Activated CD8-positive, alpha-beta memory T cell treated with anti-CD3 and anti-CD28 coated beads, Interleukin-2, amount 10 ng/mL, durations not matched to agents 7 days and 5 days (primary cell): ENCODE results near the gene SLC7A14. TPM values are rescaled to one million over a fixed set of nuclear protein-coding genes. Genes with fewer than 3 reads are reported as not detected.

Source experiments
- ATAC-seq: fragments of 150-1000 bp; cut with Tn5 transposase; one replicate; pipeline ENCODE4 v1.10.0; 2021; ENCODE audit warnings: moderate library complexity
- CTCF ChIA-PET: fragments of 350-600 bp; sonication (Branson Sonifier 250); formaldehyde crosslinking; loops from one replicate; lab custom pipeline; 2021; ENCODE audit warnings: antibody characterized with exemption; lab: Charles Lee
- DNase-seq: peaks from one replicate; pipeline ENCODE4 v3.0.0-alpha.2; 2020
- H3K27ac Mint-ChIP-seq: one replicate; pipeline ENCODE4 v1.8.0; 2021; ENCODE audit warnings: mild to moderate bottlenecking, mixed read lengths
- H3K27me3 Mint-ChIP-seq: one replicate; pipeline ENCODE4 v1.8.0; 2021; ENCODE audit warnings: mixed read lengths
- H3K36me3 Mint-ChIP-seq: one replicate; pipeline ENCODE4 v1.8.0; 2021; ENCODE audit warnings: mild to moderate bottlenecking, mixed read lengths
- H3K4me1 Mint-ChIP-seq: one replicate; pipeline ENCODE4 v1.8.0; 2021; ENCODE audit warnings: mixed read lengths
- H3K4me3 Mint-ChIP-seq: one replicate; pipeline ENCODE4 v1.8.0; 2021; ENCODE audit warnings: mild to moderate bottlenecking, moderate library complexity, mixed read lengths
- H3K9me3 Mint-ChIP-seq: one replicate; pipeline ENCODE4 v1.8.0; 2022; ENCODE audit warnings: low read depth, mixed read lengths
- total RNA-seq, 2 experiments: library from RNA; stranded (reverse); gene quantifications; one replicate each; pipeline ENCODE4 v1.2.3, GENCODE V29; 2021

Gene SLC7A14
- total RNA-seq, 2 experiments from 2014 or later, result not detected

- Mint-ChIP-seq H3K4me1 (no peaks in the 10 kb centered on the region), H3K4me3 (no peak overlapping the region), H3K9me3 (no peaks in the 10 kb centered on the region), H3K27me3 (peaks cover 46% of the 10 kb centered on the region), H3K27ac (no peak overlapping the region), H3K36me3 (no peaks in the 10 kb centered on the region)
- CTCF ChIA-PET, result no interaction called here
- no peak for ATAC-seq
- DNase-seq, result no peak
These were observed 43.2 kb downstream of the SLC7A14 start for GRCh38 chr3:170542704-170543103.

- Mint-ChIP-seq H3K27me3 (peaks cover 48% of the 10 kb centered on the region), H3K36me3 (no peaks in the 10 kb centered on the region), H3K9me3 (no peaks in the 10 kb centered on the region), H3K4me3 (no peak overlapping the region), H3K27ac (no peak overlapping the region), H3K4me1 (no peaks in the 10 kb centered on the region)
- DNase-seq (no peak), ATAC-seq (no peak)
- CTCF ChIA-PET, result no interaction called here
These were observed 46.0 kb downstream of the SLC7A14 start for GRCh38 chr3:170539897-170540296.

GRCh38 chr3:170536712-170537111, 49.2 kb downstream of the SLC7A14 start:
- DNase-seq (no peak), ATAC-seq (no peak)
- H3K4me3 Mint-ChIP-seq, result no peak overlapping the region
- CTCF ChIA-PET, result no interaction called here
- no peaks in the 10 kb centered on the region for H3K4me1 Mint-ChIP-seq
- no peak overlapping the region for H3K27ac Mint-ChIP-seq
- no peaks in the 10 kb centered on the region for H3K9me3 Mint-ChIP-seq
- no peaks in the 10 kb centered on the region for H3K36me3 Mint-ChIP-seq
- peaks cover 45% of the 10 kb centered on the region for H3K27me3 Mint-ChIP-seq

GRCh38 chr3:170534227-170534626, 51.6 kb downstream of the SLC7A14 start:
- ATAC-seq, result no peak
- DNase-seq, result no peak
- H3K4me1 Mint-ChIP-seq, result no peaks in the 10 kb centered on the region
- no peaks in the 10 kb centered on the region for H3K36me3 Mint-ChIP-seq
- no peak overlapping the region for H3K4me3 Mint-ChIP-seq
- no peak overlapping the region for H3K27ac Mint-ChIP-seq
- no peaks in the 10 kb centered on the region for H3K9me3 Mint-ChIP-seq
- H3K27me3 Mint-ChIP-seq, result peaks cover 38% of the 10 kb centered on the region
- CTCF ChIA-PET, result no interaction called here

- Mint-ChIP-seq H3K9me3 (no peaks in the 10 kb centered on the region), H3K4me1 (no peaks in the 10 kb centered on the region), H3K36me3 (no peaks in the 10 kb centered on the region), H3K27me3 (peaks cover 36% of the 10 kb centered on the region), H3K4me3 (no peak overlapping the region), H3K27ac (no peak overlapping the region)
- CTCF ChIA-PET, result no interaction called here
- ATAC-seq (no peak), DNase-seq (no peak)
These were observed 53.3 kb downstream of the SLC7A14 start for GRCh38 chr3:170532573-170532972.

- H3K4me3 Mint-ChIP-seq, result no peak overlapping the region
- peaks cover 29% of the 10 kb centered on the region for H3K27me3 Mint-ChIP-seq
- no peak for ATAC-seq
- H3K27ac Mint-ChIP-seq, result no peak overlapping the region
- H3K9me3 Mint-ChIP-seq, result no peaks in the 10 kb centered on the region
- DNase-seq, result no peak
- CTCF ChIA-PET, result no interaction called here
- no peaks in the 10 kb centered on the region for H3K36me3 Mint-ChIP-seq
- no peaks in the 10 kb centered on the region for H3K4me1 Mint-ChIP-seq
These were observed 54.1 kb downstream of the SLC7A14 start for GRCh38 chr3:170531657-170532335.

- H3K4me1 Mint-ChIP-seq, result no peaks in the 10 kb centered on the region
- ATAC-seq (no peak), DNase-seq (no peak)
- no peak overlapping the region for H3K27ac Mint-ChIP-seq
- no peaks in the 10 kb centered on the region for H3K36me3 Mint-ChIP-seq
- CTCF ChIA-PET, result no interaction called here
- H3K27me3 Mint-ChIP-seq, result peaks cover 25% of the 10 kb centered on the region
- no peaks in the 10 kb centered on the region for H3K9me3 Mint-ChIP-seq
- no peak overlapping the region for H3K4me3 Mint-ChIP-seq
These were observed 54.8 kb downstream of the SLC7A14 start for GRCh38 chr3:170531054-170531453.

GRCh38 chr3:170529912-170530311, 56.0 kb downstream of the SLC7A14 start:
- Mint-ChIP-seq H3K36me3 (no peaks in the 10 kb centered on the region), H3K4me1 (no peaks in the 10 kb centered on the region), H3K27ac (no peak overlapping the region), H3K9me3 (no peaks in the 10 kb centered on the region), H3K4me3 (no peak overlapping the region), H3K27me3 (peaks cover 20% of the 10 kb centered on the region)
- CTCF ChIA-PET, result no interaction called here
- no peak for ATAC-seq
- no peak for DNase-seq

- Mint-ChIP-seq H3K27me3 (peaks cover 16% of the 10 kb centered on the region), H3K27ac (no peak overlapping the region), H3K9me3 (no peaks in the 10 kb centered on the region), H3K4me1 (no peaks in the 10 kb centered on the region), H3K36me3 (no peaks in the 10 kb centered on the region), H3K4me3 (no peak overlapping the region)
- CTCF ChIA-PET, result no interaction called here
- no peak for DNase-seq
- ATAC-seq, result no peak
These were observed 56.5 kb downstream of the SLC7A14 start for GRCh38 chr3:170529346-170529745.

- Mint-ChIP-seq H3K27me3 (peaks cover 11% of the 10 kb centered on the region), H3K9me3 (no peaks in the 10 kb centered on the region), H3K36me3 (no peaks in the 10 kb centered on the region), H3K4me1 (no peaks in the 10 kb centered on the region), H3K4me3 (no peak overlapping the region), H3K27ac (no peak overlapping the region)
- DNase-seq, result no peak
- CTCF ChIA-PET, result no interaction called here
- ATAC-seq, result no peak
These were observed 57.1 kb downstream of the SLC7A14 start for GRCh38 chr3:170528726-170529125.

GRCh38 chr3:170524073-170524472, 61.8 kb downstream of the SLC7A14 start:
- CTCF ChIA-PET, result no interaction called here
- no peaks in the 10 kb centered on the region for H3K9me3 Mint-ChIP-seq
- H3K36me3 Mint-ChIP-seq, result no peaks in the 10 kb centered on the region
- peaks cover 7% of the 10 kb centered on the region for H3K27me3 Mint-ChIP-seq
- no peak for DNase-seq
- no peak overlapping the region for H3K27ac Mint-ChIP-seq
- H3K4me1 Mint-ChIP-seq, result peaks cover 5% of the 10 kb centered on the region
- no peak overlapping the region for H3K4me3 Mint-ChIP-seq
- ATAC-seq, result no peak

- CTCF ChIA-PET, result no interaction called here
- Mint-ChIP-seq H3K27ac (no peak overlapping the region), H3K9me3 (no peaks in the 10 kb centered on the region), H3K4me3 (no peak overlapping the region), H3K27me3 (peaks cover 7% of the 10 kb centered on the region), H3K36me3 (no peaks in the 10 kb centered on the region), H3K4me1 (peaks cover 5% of the 10 kb centered on the region)
- ATAC-seq (no peak), DNase-seq (no peak)
These were observed 62.6 kb downstream of the SLC7A14 start for GRCh38 chr3:170523248-170523647.

GRCh38 chr3:170522201-170522600, 63.7 kb downstream of the SLC7A14 start:
- ATAC-seq, result no peak
- Mint-ChIP-seq H3K36me3 (no peaks in the 10 kb centered on the region), H3K4me3 (no peak overlapping the region), H3K4me1 (peaks cover 5% of the 10 kb centered on the region), H3K27ac (no peak overlapping the region), H3K27me3 (peaks cover 11% of the 10 kb centered on the region), H3K9me3 (no peaks in the 10 kb centered on the region)
- no peak for DNase-seq
- CTCF ChIA-PET, result no interaction called here

- DNase-seq, result no peak
- H3K27me3 Mint-ChIP-seq, result peaks cover 15% of the 10 kb centered on the region
- no peaks in the 10 kb centered on the region for H3K9me3 Mint-ChIP-seq
- no peaks in the 10 kb centered on the region for H3K36me3 Mint-ChIP-seq
- H3K27ac Mint-ChIP-seq, result no peak overlapping the region
- ATAC-seq, result no peak
- peaks cover 5% of the 10 kb centered on the region for H3K4me1 Mint-ChIP-seq
- CTCF ChIA-PET, result no interaction called here
- no peak overlapping the region for H3K4me3 Mint-ChIP-seq
These were observed 64.9 kb downstream of the SLC7A14 start for GRCh38 chr3:170520996-170521395.
